H1 (cell line): Measurements from ENCODE around the gene PEX14. TPM values are rescaled to one million over a fixed set of nuclear protein-coding genes. Genes with fewer than 3 reads are reported as not detected.
A peak's percentile ranks its signal among the peaks of the same experiment; 100 is the strongest.

Experiments used
- BRCA1 ChIP-seq: IDR thresholded peaks from 2 replicates; pipeline ENCODE4 v1.6.1; 2012; ENCODE audit warnings: low read depth, low read length, improper control_type of control experiment
- CHD2 ChIP-seq: IDR thresholded peaks from 2 replicates; pipeline ENCODE4 v1.6.1; 2012; ENCODE audit warnings: low read length, improper control_type of control experiment
- CREB1 ChIP-seq: IDR thresholded peaks from 2 replicates; pipeline ENCODE4 v1.6.1; 2012; ENCODE audit warnings: inconsistent platforms
- EP300 ChIP-seq, 2 experiments: IDR thresholded peaks; 1 replicate in 1 of 2; 2 replicates in 1 of 2; pipeline ENCODE4 v1.6.1; 2011 to 2012; ENCODE audit warnings: low read depth in 2 of 2, low read length in 2 of 2, mild to moderate bottlenecking in 2 of 2, borderline replicate concordance in 1 of 2, inconsistent platforms in 1 of 2, moderate library complexity in 1 of 2
- HDAC2 ChIP-seq, 2 experiments: fragments of 300-600 bp in 1 of 2; sonication (generic) in 1 of 2; IDR thresholded peaks; 2 replicates each; pipeline ENCODE4 v1.6.1; 2011 to 2012; ENCODE audit warnings: low read depth in 2 of 2, low read length in 2 of 2, mild to moderate bottlenecking in 2 of 2, moderate library complexity in 2 of 2, borderline replicate concordance in 1 of 2, inconsistent platforms in 1 of 2
- JUN ChIP-seq: IDR thresholded peaks from 2 replicates; pipeline ENCODE4 v1.6.1; 2011; ENCODE audit warnings: low read depth, mild to moderate bottlenecking, improper control_type of control experiment, low read length
- KDM1A ChIP-seq: fragments of 200-600, 300-600 bp; sonication (generic); IDR thresholded peaks from 2 replicates; pipeline ENCODE4 v1.7.1; 2016; ENCODE audit warnings: mild to moderate bottlenecking, low read length, borderline replicate concordance
- KDM4A ChIP-seq: IDR thresholded peaks from one replicate; pipeline ENCODE4 v1.7.1; 2012; ENCODE audit warnings: low read depth, mild to moderate bottlenecking, moderate library complexity, low read length, inconsistent platforms; ENCODE audit not compliant: severe bottlenecking
- KDM5A ChIP-seq: fragments of 200-600 bp; IDR thresholded peaks from 2 replicates; pipeline ENCODE4 v1.7.1; 2012; ENCODE audit warnings: mild to moderate bottlenecking, low read length, inconsistent platforms, mixed read lengths
- PHF8 ChIP-seq: fragments of 200-600 bp; sonication (generic); conservative IDR thresholded peaks from 2 replicates; pipeline ENCODE4 v1.7.1; 2012; ENCODE audit warnings: low read depth, mild to moderate bottlenecking, inconsistent platforms, low read length, moderate library complexity
- POLR2A ChIP-seq, 2 experiments: IDR thresholded peaks; 1 replicate in 1 of 2; 2 replicates in 1 of 2; pipeline ENCODE4 v1.6.1; 2011; ENCODE audit warnings: low read depth in 2 of 2, low read length in 2 of 2, mild to moderate bottlenecking in 2 of 2; ENCODE audit errors: control extremely low read depth in 1 of 2
- POLR2AphosphoS5 ChIP-seq: IDR thresholded peaks from 2 replicates; pipeline ENCODE4 v1.6.1; 2011; ENCODE audit warnings: low read depth, low read length
- RAD21 ChIP-seq, 2 experiments: IDR thresholded peaks in 1 of 2; conservative IDR thresholded peaks in 1 of 2; 2 replicates each; pipeline ENCODE4 v1.6.1; 2011; ENCODE audit warnings: low read depth in 2 of 2, low read length in 2 of 2, improper control_type of control experiment in 1 of 2, inconsistent platforms in 1 of 2, mild to moderate bottlenecking in 1 of 2, moderate library complexity in 1 of 2
- RBBP5 ChIP-seq: IDR thresholded peaks from 2 replicates; pipeline ENCODE4 v1.7.1; 2012; ENCODE audit warnings: low read depth, mild to moderate bottlenecking, inconsistent platforms, low read length, moderate library complexity, borderline replicate concordance
- RXRA ChIP-seq: IDR thresholded peaks from 2 replicates; pipeline ENCODE4 v1.6.1; 2011; ENCODE audit warnings: low read depth, mild to moderate bottlenecking, low read length, moderate library complexity; ENCODE audit not compliant: insufficient read depth
- SAP30 ChIP-seq: fragments of 300-600 bp; sonication (generic); IDR thresholded peaks from 2 replicates; pipeline ENCODE4 v1.7.1; 2012; ENCODE audit warnings: low read length, moderate library complexity, mild to moderate bottlenecking, inconsistent platforms; ENCODE audit not compliant: insufficient read depth, insufficient replicate concordance
- SP1 ChIP-seq: IDR thresholded peaks from 2 replicates; pipeline ENCODE4 v1.6.1; 2011; ENCODE audit warnings: low read depth, low read length
- SP2 ChIP-seq: IDR thresholded peaks from 2 replicates; pipeline ENCODE4 v1.6.1; 2012; ENCODE audit warnings: mild to moderate bottlenecking, low read length, inconsistent platforms
- SP4 ChIP-seq: IDR thresholded peaks from 2 replicates; pipeline ENCODE4 v1.6.1; 2012; ENCODE audit warnings: low read length, inconsistent platforms
- SRF ChIP-seq: IDR thresholded peaks from 2 replicates; pipeline ENCODE4 v1.6.1; 2011; ENCODE audit warnings: mild to moderate bottlenecking, low read depth, low read length, moderate library complexity
- TAF7 ChIP-seq: optimal IDR thresholded peaks from 2 replicates; pipeline ENCODE3; 2011; ENCODE audit warnings: low read depth, mild to moderate bottlenecking, inconsistent platforms, low read length, moderate library complexity, borderline replicate concordance
- TBP ChIP-seq: IDR thresholded peaks from 2 replicates; pipeline ENCODE4 v1.6.1; 2011; ENCODE audit warnings: low read depth, low read length, improper control_type of control experiment
- TCF12 ChIP-seq: IDR thresholded peaks from 2 replicates; pipeline ENCODE4 v1.6.1; 2011; ENCODE audit warnings: low read depth, mild to moderate bottlenecking, low read length
- TEAD4 ChIP-seq: IDR thresholded peaks from 2 replicates; pipeline ENCODE4 v1.6.1; 2012; ENCODE audit warnings: low read depth, low read length, inconsistent platforms, mixed read lengths
- polyA plus RNA-seq, 7 experiments: library from polyadenylated mRNA; depleted of rRNA in 3 of 7; stranded (reverse) in 5 of 7; unstranded in 2 of 7; fragments of >200 nt in 5 of 7; fragments of 200-250 nt in 2 of 7; gene quantifications; 1 replicate in 5 of 7; 2 replicates in 1 of 7; 4 replicates in 1 of 7; pipeline versions ENCODE4 v1.2.1 to v1.2.3, GENCODE V29; 2011 to 2013; ENCODE audit warnings: missing spikeins in 2 of 7, mixed read lengths in 2 of 7
- total RNA-seq: library from RNA; stranded (reverse); fragmentation: NEBNext Ultra II Directional; extraction: Animal tissue kit (Norgen Biotek cat#: 25700); gene quantifications from 2 replicates; pipeline ENCODE4 v1.2.1, GENCODE V29; 2021

The PEX14 gene
- total and polyA plus RNA-seq, 2 of the 8 experiments (the other 6 are each of a cell fraction or from before 2014, with no cell fraction given) = 13.0 to 19.8 TPM

DNA sequence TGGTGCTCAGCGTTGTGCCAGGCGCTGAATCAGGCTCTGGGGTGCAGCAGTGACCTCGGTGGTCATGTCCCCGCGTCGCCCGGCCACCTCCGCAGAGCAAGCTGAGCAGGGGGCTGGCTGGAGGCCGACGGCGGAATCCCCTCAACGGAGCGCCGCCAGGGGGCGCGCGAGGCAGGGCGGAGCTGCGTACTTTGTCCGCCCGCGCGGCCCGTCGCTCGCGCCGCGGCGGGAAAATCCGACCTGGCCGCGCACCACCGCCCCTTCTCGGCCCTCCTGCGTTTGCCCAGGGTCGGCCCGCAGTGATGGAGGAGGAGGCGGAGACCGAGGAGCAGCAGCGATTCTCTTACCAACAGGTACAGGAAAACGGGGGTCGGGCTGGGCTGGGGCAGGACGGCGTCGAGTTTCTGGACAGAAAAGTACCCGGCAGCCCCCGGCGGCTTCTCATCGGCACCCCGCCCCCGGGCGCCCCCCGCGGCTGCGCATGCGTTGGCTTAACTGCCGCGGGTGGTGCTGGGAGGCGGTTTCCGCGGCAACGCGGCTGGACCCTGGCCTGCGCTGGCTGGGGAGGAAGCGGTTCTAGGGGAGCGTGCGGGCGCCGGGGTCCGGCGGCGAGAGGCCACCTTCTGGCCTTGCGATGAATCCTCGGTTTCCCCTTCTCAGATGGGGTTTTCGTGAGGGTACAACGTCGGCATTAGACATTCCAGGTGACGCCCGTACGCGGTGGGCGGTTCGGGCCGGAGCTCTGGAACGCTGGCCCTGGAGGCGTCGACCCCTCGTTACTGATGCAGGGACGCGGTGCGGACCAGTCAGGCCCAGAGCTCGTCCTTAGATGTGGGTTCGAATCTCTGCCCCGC lies 44.3 kb upstream of the PEX14 start, which contains the start of gene CENPS (continued):
- TF ChIP-seq EP300 (IDR thresholded peaks at IDR 0.05; ENCODE audit: borderline replicate concordance in 1 of 2, low read depth in 2 of 2, low read length in 2 of 2) (no peak), SP2 (no peak), RAD21 (IDR thresholded peaks at IDR 0.05 in 1 of 2, conservative IDR thresholded peaks at IDR 0.05 in 1 of 2; ENCODE audit: low read depth in 2 of 2, low read length in 2 of 2) (peak; percentile 38 to 60), PHF8 (peak; percentile 97), CREB1 (peak; percentile 69), KDM5A (no peak), CHD2 (no peak), SP4 (no peak; the same call in 1 of the 2 replicates), POLR2A (IDR thresholded peaks at IDR 0.05; ENCODE audit: control extremely low read depth in 1 of 2, low read depth in 2 of 2, low read length in 2 of 2) (peak in 1 of 2 experiments; percentile 90; a peak in 2 of 3 replicates), SRF (peak; percentile 3; the same call in 1 of the 2 replicates), RXRA (no peak), HDAC2 (IDR thresholded peaks at IDR 0.05; ENCODE audit: borderline replicate concordance in 1 of 2, low read depth in 2 of 2, low read length in 2 of 2) (peak in 1 of 2 experiments; percentile 82; a peak in 1 of 4 replicates), JUN (no peak), BRCA1 (no peak), KDM4A (peak; percentile 94), TCF12 (0 out of 2 replicates have a peak, but pooled peaks have one; percentile 40), TBP (peak; percentile 49), TEAD4 (peak; percentile 63), SP1 (no peak), KDM1A (peak; percentile 8; the same call in 1 of the 2 replicates), TAF7 (no peak), SAP30 (no peak), POLR2AphosphoS5 (peak; percentile 74; the same call in 1 of the 2 replicates), RBBP5 (peak; percentile 96)
